ENCODE measurements around the gene AQP12B.

Gene AQP12B

DNA sequence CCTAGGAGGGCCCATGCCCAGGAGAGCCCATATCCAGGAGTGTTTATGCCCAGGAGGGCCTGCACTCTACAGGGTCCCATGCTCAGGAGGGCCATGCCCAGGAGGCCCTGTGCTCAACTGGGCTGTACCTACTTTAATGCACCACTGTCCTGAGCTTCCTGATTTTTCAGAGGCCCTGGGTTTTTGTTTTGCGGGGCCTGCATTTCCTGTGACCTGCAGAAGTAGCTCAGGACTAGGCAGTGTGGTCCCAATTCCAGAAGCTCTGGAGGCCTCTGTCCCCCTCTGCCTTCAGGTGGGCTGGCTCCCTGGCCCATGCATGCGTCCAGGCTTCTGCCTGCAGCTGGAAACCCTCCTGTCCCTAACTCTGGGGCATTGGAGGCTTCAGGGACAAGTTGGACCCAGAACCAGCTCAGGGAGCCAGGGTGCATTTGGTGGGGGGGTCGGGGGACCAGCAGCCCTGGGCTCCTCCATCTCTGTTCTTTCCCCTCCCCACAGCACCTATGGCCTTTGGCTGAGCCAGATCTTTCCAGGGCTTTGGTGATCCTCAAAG, 46.6 kb downstream of the AQP12B start:
- TF ChIP-seq, protein P1, sequence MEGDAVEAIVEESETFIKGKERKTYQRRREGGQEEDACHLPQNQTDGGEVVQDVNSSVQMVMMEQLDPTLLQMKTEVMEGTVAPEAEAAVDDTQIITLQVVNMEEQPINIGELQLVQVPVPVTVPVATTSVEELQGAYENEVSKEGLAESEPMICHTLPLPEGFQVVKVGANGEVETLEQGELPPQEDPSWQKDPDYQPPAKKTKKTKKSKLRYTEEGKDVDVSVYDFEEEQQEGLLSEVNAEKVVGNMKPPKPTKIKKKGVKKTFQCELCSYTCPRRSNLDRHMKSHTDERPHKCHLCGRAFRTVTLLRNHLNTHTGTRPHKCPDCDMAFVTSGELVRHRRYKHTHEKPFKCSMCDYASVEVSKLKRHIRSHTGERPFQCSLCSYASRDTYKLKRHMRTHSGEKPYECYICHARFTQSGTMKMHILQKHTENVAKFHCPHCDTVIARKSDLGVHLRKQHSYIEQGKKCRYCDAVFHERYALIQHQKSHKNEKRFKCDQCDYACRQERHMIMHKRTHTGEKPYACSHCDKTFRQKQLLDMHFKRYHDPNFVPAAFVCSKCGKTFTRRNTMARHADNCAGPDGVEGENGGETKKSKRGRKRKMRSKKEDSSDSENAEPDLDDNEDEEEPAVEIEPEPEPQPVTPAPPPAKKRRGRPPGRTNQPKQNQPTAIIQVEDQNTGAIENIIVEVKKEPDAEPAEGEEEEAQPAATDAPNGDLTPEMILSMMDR (IDR thresholded peaks at IDR 0.05): no peak

DNA sequence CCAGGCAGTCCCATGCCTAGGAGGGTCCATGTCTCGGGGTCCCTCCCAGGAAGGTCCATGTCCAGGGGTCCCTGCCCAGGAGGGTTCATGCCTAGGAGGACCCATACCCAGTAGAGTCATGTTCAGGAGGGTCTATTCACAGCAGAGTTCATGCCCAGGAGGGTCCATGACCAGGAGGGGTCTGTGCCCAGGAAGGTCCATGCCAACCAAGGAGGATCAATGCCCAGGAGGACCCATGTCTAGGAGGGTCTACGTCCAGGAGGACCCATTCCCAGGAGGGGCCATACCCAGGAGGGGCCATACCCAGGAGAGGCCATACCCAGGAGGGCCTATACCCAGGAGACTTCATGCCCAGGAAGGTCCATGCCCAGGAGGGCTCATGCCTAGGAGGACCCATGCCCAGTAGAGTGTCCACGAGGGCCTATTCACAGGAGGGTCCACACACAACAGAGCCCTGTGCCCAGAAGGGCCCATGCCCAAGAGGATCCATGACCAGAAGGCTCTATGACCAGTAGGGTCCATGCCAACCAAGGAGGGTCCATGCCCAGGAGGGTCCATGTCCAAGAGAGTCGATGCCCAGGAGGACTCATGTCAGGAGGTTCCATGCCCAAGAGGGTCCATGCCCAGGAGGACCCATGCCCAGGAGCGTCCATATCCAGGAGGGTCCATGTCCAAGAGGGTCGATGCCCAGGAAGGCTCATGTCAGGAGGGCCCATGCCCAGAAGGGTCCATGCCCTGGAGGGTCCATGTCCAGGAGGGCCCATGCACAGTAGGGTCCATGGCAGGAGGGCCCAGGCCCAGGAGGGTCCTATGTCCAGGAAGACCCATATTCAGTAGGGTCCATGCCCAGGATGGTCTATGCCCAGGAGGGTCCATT, 47.3 kb downstream of the AQP12B start:
- TF ChIP-seq, protein P1 (IDR thresholded peaks at IDR 0.05): no peak

DNA sequence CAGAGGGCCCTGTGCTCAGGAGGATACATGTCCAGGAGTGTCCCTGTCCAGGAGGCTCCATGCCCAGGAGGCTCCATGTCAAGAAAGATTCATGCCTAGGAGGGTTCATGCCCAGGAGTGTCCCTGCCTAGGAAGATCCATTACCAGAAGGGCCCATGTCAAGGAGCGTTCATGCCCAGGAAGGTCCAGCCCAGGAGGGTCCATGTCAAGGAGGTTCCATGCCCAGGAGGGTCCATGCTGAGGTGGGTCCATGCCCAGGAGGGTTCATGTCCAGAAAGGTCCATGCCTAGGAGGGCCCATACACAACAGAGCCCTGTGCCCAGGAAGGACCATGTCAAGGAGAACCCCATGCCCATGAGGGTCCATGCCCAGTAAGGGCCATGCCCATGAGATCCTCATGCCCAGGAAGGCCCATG, 50.4 kb downstream of the AQP12B start:
- TF ChIP-seq, protein P1 (IDR thresholded peaks at IDR 0.05): no peak

DNA sequence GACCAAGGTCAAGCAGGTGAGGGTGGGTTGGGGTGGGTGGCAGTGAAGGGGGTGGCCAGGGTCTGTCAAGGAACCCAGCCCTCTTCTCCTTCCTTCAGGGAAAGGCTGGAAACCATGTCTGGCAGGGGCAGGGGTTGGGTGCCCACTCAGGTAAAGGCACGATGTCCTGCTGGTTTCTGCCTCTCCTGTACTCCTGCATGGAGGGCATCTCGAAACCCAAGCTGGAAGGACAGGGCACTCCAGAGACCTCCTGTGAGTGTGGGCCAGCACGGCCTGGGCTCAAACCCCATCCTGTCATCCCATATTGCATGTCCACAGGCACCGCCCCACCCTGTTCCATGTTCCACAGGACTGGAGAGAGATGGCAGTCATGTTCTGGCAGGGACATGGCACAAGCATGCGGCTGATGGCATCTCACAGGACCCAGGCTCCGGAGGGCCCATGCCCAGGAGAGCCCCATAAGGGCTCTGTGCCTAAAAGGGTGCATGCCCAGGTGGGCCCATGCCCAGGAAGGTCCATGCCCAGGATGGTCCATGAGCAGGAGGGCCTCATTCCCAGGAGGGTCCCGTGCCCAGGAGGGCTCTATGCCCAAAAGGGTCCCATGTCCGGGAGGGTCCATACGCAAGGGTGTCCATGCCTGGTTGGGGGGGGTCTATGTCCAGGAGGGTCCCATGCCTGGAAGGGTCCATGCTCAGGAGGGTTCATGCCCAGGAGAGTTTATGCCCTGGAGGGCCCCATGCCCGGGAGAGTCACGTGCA, 51.0 kb downstream of the AQP12B start:
- TF ChIP-seq, protein P1 (IDR thresholded peaks at IDR 0.05): no peak

DNA sequence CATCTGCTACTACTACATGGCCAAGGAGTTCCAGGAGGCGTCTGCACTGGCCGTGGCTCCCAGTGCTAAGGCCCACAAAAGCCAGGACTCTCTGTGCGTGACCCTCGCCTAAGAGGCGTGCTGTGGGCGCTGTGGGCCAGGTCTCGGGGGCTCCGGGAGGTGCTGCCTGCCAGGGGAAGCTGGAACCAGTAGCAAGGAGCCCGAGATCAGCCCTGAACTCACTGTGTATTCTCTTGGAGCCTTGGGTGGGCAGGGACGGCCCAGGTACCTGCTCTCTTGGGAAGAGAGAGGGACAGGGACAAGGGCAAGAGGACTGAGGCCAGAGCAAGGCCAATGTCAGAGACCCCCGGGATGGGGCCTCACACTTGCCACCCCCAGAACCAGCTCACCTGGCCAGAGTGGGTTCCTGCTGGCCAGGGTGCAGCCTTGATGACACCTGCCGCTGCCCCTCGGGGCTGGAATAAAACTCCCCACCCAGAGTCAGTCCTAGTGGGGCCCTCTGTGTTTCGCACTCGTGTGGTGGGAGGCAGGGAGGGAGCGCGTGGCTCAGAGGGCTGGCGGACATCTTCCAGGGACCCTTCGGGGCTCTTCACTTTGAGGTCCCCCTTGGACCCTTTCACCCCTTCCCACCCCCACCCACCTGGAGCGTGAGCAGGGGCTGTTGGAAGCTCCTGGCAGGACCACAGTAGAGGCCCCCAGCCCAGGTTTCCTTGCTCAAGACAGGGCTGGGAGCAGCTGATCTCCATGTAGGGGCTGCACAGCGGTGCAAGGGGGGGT, 51.7 kb downstream of the AQP12B start:
- TF ChIP-seq, protein P1 (IDR thresholded peaks at IDR 0.05): no peak

DNA sequence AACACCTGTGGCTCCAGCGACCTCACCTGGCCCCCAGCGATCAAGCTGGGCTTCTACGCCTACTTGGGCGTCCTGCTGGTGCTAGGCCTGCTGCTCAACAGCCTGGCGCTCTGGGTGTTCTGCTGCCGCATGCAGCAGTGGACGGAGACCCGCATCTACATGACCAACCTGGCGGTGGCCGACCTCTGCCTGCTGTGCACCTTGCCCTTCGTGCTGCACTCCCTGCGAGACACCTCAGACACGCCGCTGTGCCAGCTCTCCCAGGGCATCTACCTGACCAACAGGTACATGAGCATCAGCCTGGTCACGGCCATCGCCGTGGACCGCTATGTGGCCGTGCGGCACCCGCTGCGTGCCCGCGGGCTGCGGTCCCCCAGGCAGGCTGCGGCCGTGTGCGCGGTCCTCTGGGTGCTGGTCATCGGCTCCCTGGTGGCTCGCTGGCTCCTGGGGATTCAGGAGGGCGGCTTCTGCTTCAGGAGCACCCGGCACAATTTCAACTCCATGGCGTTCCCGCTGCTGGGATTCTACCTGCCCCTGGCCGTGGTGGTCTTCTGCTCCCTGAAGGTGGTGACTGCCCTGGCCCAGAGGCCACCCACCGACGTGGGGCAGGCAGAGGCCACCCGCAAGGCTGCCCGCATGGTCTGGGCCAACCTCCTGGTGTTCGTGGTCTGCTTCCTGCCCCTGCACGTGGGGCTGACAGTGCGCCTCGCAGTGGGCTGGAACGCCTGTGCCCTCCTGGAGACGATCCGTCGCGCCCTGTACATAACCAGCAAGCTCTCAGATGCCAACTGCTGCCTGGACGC, 52.5 kb downstream of the AQP12B start:
- TF ChIP-seq, protein P1 (IDR thresholded peaks at IDR 0.05): no peak

All from LNCAP (cell line).